SK-N-SH treated with all-trans-retinoic acid at 6 μM for 48 hours (cell line): ENCODE measurements around the gene RNF115.

Experiments
- ARNTL ChIP-seq: fragments of 450-650 bp; formaldehyde crosslinking; IDR thresholded peaks from 2 replicates; pipeline ENCODE4 v1.5.0; 2020; ENCODE audit warnings: low read depth, mild to moderate bottlenecking, moderate library complexity, borderline replicate concordance
- BACH2 ChIP-seq: fragments of 250-450 bp; sonication (Bioruptor Pico); IDR thresholded peaks from 2 replicates; pipeline ENCODE4 v1.9.0; 2021; ENCODE audit warnings: mild to moderate bottlenecking, borderline replicate concordance
- CREB5 ChIP-seq: fragments of 250-450 bp; sonication (Bioruptor Pico); IDR thresholded peaks from 2 replicates; pipeline ENCODE4 v1.5.1; 2020; ENCODE audit warnings: low read depth, mild to moderate bottlenecking, moderate library complexity
- CSRNP3 ChIP-seq: fragments of 250-450 bp; sonication (Bioruptor Pico); IDR thresholded peaks from 2 replicates; pipeline ENCODE4 v1.5.1; 2021; ENCODE audit warnings: mild to moderate bottlenecking, moderate library complexity
- GLIS3 ChIP-seq: fragments of 250-450 bp; sonication (Bioruptor Pico); IDR thresholded peaks from 2 replicates; pipeline ENCODE4 v1.5.0; 2020; ENCODE audit warnings: mild to moderate bottlenecking, moderate library complexity
- ISL1 ChIP-seq: fragments of 250-450 bp; sonication (Bioruptor Pico); IDR thresholded peaks from 2 replicates; pipeline ENCODE4 v2.1.2; 2022; ENCODE audit warnings: mild to moderate bottlenecking, moderate library complexity
- OSR1 ChIP-seq: fragments of 250-450 bp; sonication (Bioruptor Pico); IDR thresholded peaks from 2 replicates; pipeline ENCODE4 v1.8.0; 2022; ENCODE audit warnings: moderate library complexity, mild to moderate bottlenecking, inconsistent platforms
- PATZ1 ChIP-seq: fragments of 250-450 bp; sonication (Bioruptor Pico); IDR thresholded peaks from 2 replicates; pipeline ENCODE4 v1.8.0; 2020; ENCODE audit warnings: mild to moderate bottlenecking, moderate library complexity, borderline replicate concordance
- POU6F1 ChIP-seq: fragments of 250-450 bp; sonication (Bioruptor Pico); IDR thresholded peaks from 2 replicates; pipeline ENCODE4 v1.8.0; 2021; ENCODE audit warnings: low read depth, mild to moderate bottlenecking, moderate library complexity, borderline replicate concordance
- RARB ChIP-seq: fragments of 250-450 bp; sonication (Bioruptor Pico); IDR thresholded peaks from 2 replicates; pipeline ENCODE4 v1.8.0; 2021; ENCODE audit warnings: mild to moderate bottlenecking, moderate library complexity
- TSHZ2 ChIP-seq: fragments of 250-450 bp; sonication (Bioruptor Pico); IDR thresholded peaks from 2 replicates; pipeline ENCODE4 v1.5.0; 2020; ENCODE audit warnings: mild to moderate bottlenecking, moderate library complexity
- ZNF70 ChIP-seq: fragments of 450-650 bp; formaldehyde crosslinking; IDR thresholded peaks from 2 replicates; pipeline ENCODE4 v1.5.0; 2020; ENCODE audit warnings: mild to moderate bottlenecking, moderate library complexity

- TF ChIP-seq POU6F1 (CRISPR knock-in tag) (no peak), RARB (no peak), OSR1 (no peak), ZNF70 (CRISPR knock-in tag) (no peak), TSHZ2 (CRISPR knock-in tag) (no peak), CSRNP3 (CRISPR knock-in tag) (no peak), PATZ1 (CRISPR knock-in tag) (no peak), ISL1 (CRISPR knock-in tag) (no peak), BACH2 (CRISPR knock-in tag) (no peak), CREB5 (CRISPR knock-in tag) (no peak), GLIS3 (CRISPR knock-in tag) (no peak), ARNTL (CRISPR knock-in tag) (no peak)
Observed at GRCh38 chr1:145708063-145708462, 115.8 kb downstream of the RNF115 start.
